Measurements from ENCODE around the gene RALGPS1. TPM values are rescaled to one million over a fixed set of nuclear protein-coding genes. Genes with fewer than 3 reads are reported as not detected.
A peak's percentile ranks its signal among the peaks of the same experiment; 100 is the strongest.

Gene RALGPS1
- total RNA-seq, 1 experiment from 2014 or later, result 18.6 TPM

- Histone ChIP-seq H3K27ac (ENCODE audit: insufficient read length, low read depth, low read length) (no peak overlapping the region), H3K23ac (ENCODE audit: insufficient read length, low read depth, low read length) (no peak overlapping the region), H2AFZ (ENCODE audit: low read length) (no peak overlapping the region), H4K5ac (ENCODE audit: insufficient read length, low read depth, low read length) (no peak overlapping the region), H3T11ph (ENCODE audit: low read length) (no peak overlapping the region), H3K14ac (ENCODE audit: insufficient read depth, low read length) (no peak overlapping the region), H2BK120ac (ENCODE audit: low read depth, low read length, poor library complexity, severe bottlenecking) (no peak overlapping the region), H3K9me3 (ENCODE audit: control insufficient read depth, low read depth, low read length) (no peaks in the 10 kb centered on the region), H4K20me1 (ENCODE audit: control insufficient read depth, insufficient read depth, insufficient read length) (no peaks in the 10 kb centered on the region), H2BK15ac (ENCODE audit: low read depth, low read length) (no peak overlapping the region), H3K79me1 (ENCODE audit: insufficient read depth, low read depth, low read length, poor library complexity, severe bottlenecking) (no peaks in the 10 kb centered on the region), H3K4ac (ENCODE audit: low read depth, low read length) (no peak overlapping the region), H2BK5ac (ENCODE audit: insufficient read length, low read length) (no peak overlapping the region), H2BK12ac (ENCODE audit: insufficient read length, low read depth, low read length) (no peak overlapping the region), H3K79me2 (ENCODE audit: insufficient read depth, low read length) (no peaks in the 10 kb centered on the region), H3K56ac (ENCODE audit: insufficient read length, low read depth, low read length) (no peak overlapping the region), H2AK5ac (ENCODE audit: insufficient read length, low read length) (no peak overlapping the region), H4K91ac (ENCODE audit: insufficient read length, low read depth, low read length) (peak overlapping the region; percentile 8), H4K8ac (replicated peaks; ENCODE audit: insufficient read length, low read depth, low read length) (no peak overlapping the region), H3K23me2 (ENCODE audit: insufficient read length, low read depth, low read length, poor library complexity, severe bottlenecking) (no peaks in the 10 kb centered on the region), H3K4me2 (ENCODE audit: insufficient read depth, insufficient read length, low read length) (no peak overlapping the region), H3K27me3 (ENCODE audit: insufficient read depth, low read length) (no peaks in the 10 kb centered on the region), H3K9ac (ENCODE audit: extremely low read depth, insufficient read length, low read length) (no peak overlapping the region), H3K18ac (ENCODE audit: insufficient read length, low read depth, low read length) (no peak overlapping the region), H3K4me1 (ENCODE audit: insufficient read depth, low read length) (no peaks in the 10 kb centered on the region), H2BK20ac (ENCODE audit: low read depth, low read length, poor library complexity, severe bottlenecking) (no peak overlapping the region)
- DNase-seq, result no peak
- Mint-ChIP-seq H3K4me3 (no peak overlapping the region), H3K36me3 (ENCODE audit: insufficient read depth in 1 of 3, low read depth in 3 of 3) (no peaks in the 10 kb centered on the region), H3K27me3 (ENCODE audit: low read depth) (no peaks in the 10 kb centered on the region), H3K4me1 (peaks cover 0 to 10% of the 10 kb centered on the region in 2 experiments; a peak in 1 of 4 replicates), H3K9me3 (no peaks in the 10 kb centered on the region), H3K27ac (no peak overlapping the region)
- no peak for TF ChIP-seq CTCF (conservative IDR thresholded peaks at IDR 0.05)
- no CpG with 5 or more reads among the region's 5 CpGs for WGBS (ENCODE audit: extremely low coverage, insufficient read length, low lambda C conversion rate)
Observed at GRCh38 chr9:127189628-127190027, 275.0 kb downstream of the RALGPS1 start.

Data from H9 (cell line).